WTC11 (cell line): Measurements from ENCODE around the gene INTS4. TPM values are rescaled to one million over a fixed set of nuclear protein-coding genes. Genes with fewer than 3 reads are reported as not detected.

Source experiments
- ATAC-seq: fragments of 200-7000 bp; cut with Tn5 transposase; 2 replicates; pipeline ENCODE4 v1.10.0; 2021; ENCODE audit warnings: mild to moderate bottlenecking, moderate library complexity
- CTCF ChIA-PET: fragments of 300-600 bp; sonication (Branson Sonifier 250); formaldehyde crosslinking; loops from one replicate; lab custom pipeline; 2021; ENCODE audit warnings: antibody characterized with exemption; lab: Charles Lee
- POLR2A ChIA-PET: fragments of 350-600 bp; sonication (Branson Sonifier 250); formaldehyde crosslinking; loops from one replicate; lab custom pipeline; 2021; ENCODE audit warnings: antibody characterized with exemption; lab: Charles Lee
- DNase-seq: peaks from one replicate; pipeline ENCODE4 v3.0.0; 2021; ENCODE audit warnings: low spot score
- H3K27ac Mint-ChIP-seq: 2 replicates; pipeline ENCODE4 v1.8.0; 2021; ENCODE audit warnings: mixed read lengths
- H3K27me3 Mint-ChIP-seq: 2 replicates; pipeline ENCODE4 v1.8.0; 2021; ENCODE audit warnings: low read depth, mild to moderate bottlenecking, moderate library complexity, mixed read lengths
- H3K36me3 Mint-ChIP-seq: 2 replicates; pipeline ENCODE4 v1.8.0; 2021; ENCODE audit warnings: mixed read lengths
- H3K4me1 Mint-ChIP-seq: 2 replicates; pipeline ENCODE4 v1.8.0; 2022; ENCODE audit warnings: mixed read lengths
- H3K4me3 Mint-ChIP-seq: 2 replicates; pipeline ENCODE4 v1.8.0; 2021; ENCODE audit warnings: mild to moderate bottlenecking, moderate library complexity, mixed read lengths
- H3K9me3 Mint-ChIP-seq: 2 replicates; pipeline ENCODE4 v1.8.0; 2021; ENCODE audit warnings: mixed read lengths
- ARID4B ChIP-seq: sonication (generic); formaldehyde crosslinking; IDR thresholded peaks from 2 replicates; pipeline ENCODE4 v1.8.0; 2023; ENCODE audit warnings: missing genetic modification reagents, mild to moderate bottlenecking, borderline replicate concordance
- CBFB ChIP-seq: sonication (generic); formaldehyde crosslinking; IDR thresholded peaks from 2 replicates; pipeline ENCODE4 v1.8.1; 2022; ENCODE audit warnings: mild to moderate bottlenecking, low read depth, missing genetic modification reagents
- EMX1 ChIP-seq: fragments of 250-450 bp; sonication (Bioruptor Pico); IDR thresholded peaks from 2 replicates; pipeline ENCODE4 v1.8.0; 2021; ENCODE audit warnings: mild to moderate bottlenecking
- ETV6 ChIP-seq: sonication (generic); formaldehyde crosslinking; IDR thresholded peaks from 2 replicates; pipeline ENCODE4 v1.8.1; 2022; ENCODE audit warnings: mild to moderate bottlenecking, missing genetic modification reagents
- GTF2I ChIP-seq: fragments of 250-450 bp; sonication (Bioruptor Pico); conservative IDR thresholded peaks from 2 replicates; pipeline ENCODE4 v1.4.0; 2021; ENCODE audit warnings: mild to moderate bottlenecking
- JUN ChIP-seq: sonication (generic); formaldehyde crosslinking; IDR thresholded peaks from 2 replicates; pipeline ENCODE4 v1.8.0; 2023; ENCODE audit warnings: mild to moderate bottlenecking, missing genetic modification reagents
- NFE2L1 ChIP-seq: sonication (generic); formaldehyde crosslinking; IDR thresholded peaks from 2 replicates; pipeline ENCODE4 v1.8.1; 2023; ENCODE audit warnings: missing genetic modification reagents
- RELA ChIP-seq: sonication (generic); formaldehyde crosslinking; IDR thresholded peaks from 2 replicates; pipeline ENCODE4 v1.8.1; 2022; ENCODE audit warnings: missing genetic modification reagents, mild to moderate bottlenecking, borderline replicate concordance
- SMAD4 ChIP-seq: sonication (generic); formaldehyde crosslinking; IDR thresholded peaks from 2 replicates; pipeline ENCODE4 v1.8.0; 2022; ENCODE audit warnings: mild to moderate bottlenecking, missing genetic modification reagents
- SP1 ChIP-seq: sonication (generic); formaldehyde crosslinking; conservative IDR thresholded peaks from 2 replicates; pipeline ENCODE4 v1.8.1; 2022; ENCODE audit warnings: missing genetic modification reagents
- TCF7 ChIP-seq: sonication (generic); formaldehyde crosslinking; IDR thresholded peaks from 2 replicates; pipeline ENCODE4 v1.8.0; 2022; ENCODE audit warnings: mild to moderate bottlenecking, low read depth, missing genetic modification reagents, moderate library complexity
- USF2 ChIP-seq: sonication (generic); formaldehyde crosslinking; IDR thresholded peaks from 2 replicates; pipeline ENCODE4 v1.8.1; 2023; ENCODE audit warnings: mild to moderate bottlenecking, missing genetic modification reagents, moderate library complexity
- ZNF263 ChIP-seq: sonication (generic); formaldehyde crosslinking; IDR thresholded peaks from 2 replicates; pipeline ENCODE4 v1.8.1; 2022; ENCODE audit warnings: low read depth, mild to moderate bottlenecking, moderate library complexity, missing genetic modification reagents
- ZNF281 ChIP-seq: sonication (generic); formaldehyde crosslinking; IDR thresholded peaks from 2 replicates; pipeline ENCODE4 v1.8.0; 2023; ENCODE audit warnings: mild to moderate bottlenecking, missing genetic modification reagents
- ZNF317 ChIP-seq: sonication (generic); formaldehyde crosslinking; IDR thresholded peaks from 2 replicates; pipeline ENCODE4 v1.8.1; 2023; ENCODE audit warnings: low read depth, mild to moderate bottlenecking, moderate library complexity, missing genetic modification reagents, borderline replicate concordance
- ZNF671 ChIP-seq: fragments of 250-450 bp; sonication (Bioruptor Pico); IDR thresholded peaks from 2 replicates; pipeline ENCODE4 v1.8.0; 2021; ENCODE audit warnings: mild to moderate bottlenecking
- total RNA-seq: library from RNA; stranded (reverse); gene quantifications from 3 replicates; pipeline ENCODE4 v1.2.3, GENCODE V29; 2021

INTS4 gene
- total RNA-seq, 1 experiment from 2014 or later, result 34.2 TPM

- no peak overlapping the region for H3K27ac Mint-ChIP-seq
- DNase-seq (no peak), ATAC-seq (no peak)
- POLR2A ChIA-PET, result interaction anchor here (1.0 kb wide), 1 partner anchor 27 kb away, joined by 5 read pairs; no protein-coding TSS in a partner anchor
- TF ChIP-seq RELA (CRISPR knock-in tag) (no peak), NFE2L1 (CRISPR knock-in tag) (no peak)
- H3K27me3 Mint-ChIP-seq, result no peaks in the 10 kb centered on the region; the same call in 1 of the 2 replicates
- peaks cover 24% of the 10 kb centered on the region for H3K4me1 Mint-ChIP-seq
- no peak overlapping the region for H3K4me3 Mint-ChIP-seq
- CTCF ChIA-PET, result interaction anchor here (0.7 to 1.8 kb wide), 5 partner anchors 9 to 473 kb away, joined by 3 to 12 read pairs (median 4); no protein-coding TSS in a partner anchor
- H3K9me3 Mint-ChIP-seq, result no peaks in the 10 kb centered on the region
- H3K36me3 Mint-ChIP-seq, result peaks cover 2% of the 10 kb centered on the region; the same call in 1 of the 2 replicates
Observed at GRCh38 chr11:78021611-78022010, 27.1 kb upstream of the INTS4 start.

- no peak overlapping the region for H3K4me3 Mint-ChIP-seq
- H3K36me3 Mint-ChIP-seq, result peaks cover 15% of the 10 kb centered on the region; the same call in 1 of the 2 replicates
- no peak overlapping the region for H3K27ac Mint-ChIP-seq
- H3K27me3 Mint-ChIP-seq, result no peaks in the 10 kb centered on the region; the same call in 1 of the 2 replicates
- no peak for DNase-seq
- POLR2A ChIA-PET, result no interaction called here
- peaks cover 24% of the 10 kb centered on the region for H3K4me1 Mint-ChIP-seq
- no peak for ATAC-seq
- CTCF ChIA-PET, result interaction anchor here (0.6 to 1.2 kb wide), 4 partner anchors 20 to 177 kb away, joined by 3 to 7 read pairs (median 4); partner anchors contain the start of gene INTS4
- TF ChIP-seq ZNF281, result no peak
- no peaks in the 10 kb centered on the region for H3K9me3 Mint-ChIP-seq
Observed at GRCh38 chr11:78020246-78020645, 25.8 kb upstream of the INTS4 start.

GRCh38 chr11:78019808-78020207 is 25.3 kb upstream of the INTS4 start:
- Mint-ChIP-seq H3K9me3 (no peaks in the 10 kb centered on the region), H3K27me3 (no peaks in the 10 kb centered on the region; the same call in 1 of the 2 replicates), H3K27ac (no peak overlapping the region), H3K4me1 (peaks cover 24% of the 10 kb centered on the region), H3K4me3 (no peak overlapping the region), H3K36me3 (peaks cover 16% of the 10 kb centered on the region; the same call in 1 of the 2 replicates)
- DNase-seq, result no peak
- CTCF ChIA-PET, result interaction anchor here (1.2 kb wide), 1 partner anchor 21 kb away, joined by 4 read pairs; no protein-coding TSS in a partner anchor
- POLR2A ChIA-PET, result no interaction called here
- ATAC-seq, result no peak
- TF ChIP-seq ZNF263 (CRISPR knock-in tag), result no peak
- TF ChIP-seq EMX1, result no peak
- no peak for TF ChIP-seq NFE2L1 (CRISPR knock-in tag)
- no peak for TF ChIP-seq GTF2I
- TF ChIP-seq ETV6 (CRISPR knock-in tag), result no peak
- TF ChIP-seq CBFB (CRISPR knock-in tag), result no peak
- no peak for TF ChIP-seq SP1 (CRISPR knock-in tag)
- TF ChIP-seq ZNF671, result no peak
- TF ChIP-seq TCF7 (CRISPR knock-in tag), result no peak
- no peak for TF ChIP-seq USF2 (CRISPR knock-in tag)
- no peak for TF ChIP-seq ARID4B (CRISPR knock-in tag)
- TF ChIP-seq ZNF317 (CRISPR knock-in tag), result no peak
- TF ChIP-seq JUN (CRISPR knock-in tag), result no peak
- no peak for TF ChIP-seq SMAD4
